Measurements from ENCODE around the gene SH3BP2. TPM values are rescaled to one million over a fixed set of nuclear protein-coding genes. Genes with fewer than 3 reads are reported as not detected.

SH3BP2 gene
- total RNA-seq, 1 donor = 23.3 TPM

DNA sequence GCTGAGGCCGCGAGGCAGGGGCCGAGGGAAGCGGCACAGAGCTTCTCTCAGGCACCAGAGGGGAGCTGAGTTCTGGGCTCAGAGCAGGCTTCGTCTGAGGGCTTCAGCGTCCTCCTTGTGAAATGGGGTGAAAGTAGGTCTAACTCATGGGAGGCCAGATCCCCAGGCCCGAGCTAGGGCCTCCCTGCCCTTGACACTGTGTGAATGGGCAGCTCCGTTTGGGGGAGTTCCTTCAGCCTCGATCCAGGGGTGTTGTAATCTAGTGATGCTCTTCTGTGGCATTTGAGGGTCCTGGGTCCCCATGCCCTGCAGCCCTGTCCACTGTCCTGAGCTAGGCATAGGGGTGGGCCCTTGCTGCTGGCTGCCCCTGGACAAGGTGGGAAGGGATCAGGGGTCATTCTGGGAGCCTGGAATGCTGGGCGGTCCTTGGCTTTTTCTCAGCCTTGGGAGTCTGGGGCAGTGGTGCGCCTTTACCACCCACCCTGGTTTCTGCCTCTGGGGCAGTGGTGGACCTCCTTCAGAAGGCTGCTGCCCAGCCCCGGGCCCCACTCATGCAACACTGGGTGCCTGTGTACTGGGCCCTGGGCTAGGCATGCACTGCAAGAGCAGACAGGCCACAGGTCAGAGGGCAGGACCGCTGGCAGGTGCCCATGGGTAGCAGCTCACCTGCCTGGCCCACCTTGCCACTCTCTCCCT, 4.1 kb downstream of the SH3BP2 start:
- no peak overlapping the region for H3K4me3 ChIP-seq (ENCODE audit: low read depth, low read length)
- DNase-seq (ENCODE audit: low read depth) = no peak
- TF ChIP-seq, protein P1, sequence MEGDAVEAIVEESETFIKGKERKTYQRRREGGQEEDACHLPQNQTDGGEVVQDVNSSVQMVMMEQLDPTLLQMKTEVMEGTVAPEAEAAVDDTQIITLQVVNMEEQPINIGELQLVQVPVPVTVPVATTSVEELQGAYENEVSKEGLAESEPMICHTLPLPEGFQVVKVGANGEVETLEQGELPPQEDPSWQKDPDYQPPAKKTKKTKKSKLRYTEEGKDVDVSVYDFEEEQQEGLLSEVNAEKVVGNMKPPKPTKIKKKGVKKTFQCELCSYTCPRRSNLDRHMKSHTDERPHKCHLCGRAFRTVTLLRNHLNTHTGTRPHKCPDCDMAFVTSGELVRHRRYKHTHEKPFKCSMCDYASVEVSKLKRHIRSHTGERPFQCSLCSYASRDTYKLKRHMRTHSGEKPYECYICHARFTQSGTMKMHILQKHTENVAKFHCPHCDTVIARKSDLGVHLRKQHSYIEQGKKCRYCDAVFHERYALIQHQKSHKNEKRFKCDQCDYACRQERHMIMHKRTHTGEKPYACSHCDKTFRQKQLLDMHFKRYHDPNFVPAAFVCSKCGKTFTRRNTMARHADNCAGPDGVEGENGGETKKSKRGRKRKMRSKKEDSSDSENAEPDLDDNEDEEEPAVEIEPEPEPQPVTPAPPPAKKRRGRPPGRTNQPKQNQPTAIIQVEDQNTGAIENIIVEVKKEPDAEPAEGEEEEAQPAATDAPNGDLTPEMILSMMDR (IDR thresholded peaks at IDR 0.05; ENCODE audit: insufficient read depth, low read depth, low read length) = no peak

DNA sequence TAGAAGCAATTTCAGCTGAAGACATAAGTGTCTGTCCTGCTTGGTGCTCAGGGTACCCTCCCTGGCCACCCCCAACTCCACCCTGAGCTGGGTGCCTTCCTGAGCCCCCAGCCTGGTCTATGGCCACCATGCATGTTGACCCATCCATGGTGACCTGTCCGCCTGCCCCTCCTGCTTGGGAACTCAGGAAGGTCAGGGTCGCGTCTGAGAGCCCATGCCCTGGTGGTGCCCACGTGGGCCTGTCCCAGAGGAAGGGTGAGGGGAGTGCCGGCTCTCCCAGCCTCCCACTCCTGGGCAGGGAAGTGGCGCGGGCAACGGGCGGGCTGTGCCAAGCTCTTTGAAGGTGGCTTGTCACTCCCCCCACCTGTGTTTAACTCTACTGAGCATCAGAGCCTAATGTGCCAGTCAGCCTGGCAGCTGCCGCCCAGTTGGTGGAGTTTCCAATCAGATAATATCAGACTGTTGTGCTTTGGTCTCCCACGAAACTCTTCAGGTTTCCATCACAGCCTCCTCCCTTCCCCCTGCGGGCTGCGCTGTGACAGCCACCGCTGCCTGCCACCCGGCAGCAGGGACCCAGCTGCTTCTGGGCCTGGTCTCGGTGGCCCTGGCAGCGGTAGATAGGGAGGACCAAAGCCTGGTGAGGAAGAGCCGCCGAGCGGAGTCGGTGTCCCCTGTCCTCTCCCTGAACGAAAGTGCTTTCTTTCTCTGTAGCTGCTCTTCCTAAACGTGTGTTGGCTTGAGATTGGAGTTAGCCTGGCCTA, 4.8 kb downstream of the SH3BP2 start:
- TF ChIP-seq, protein P1 (IDR thresholded peaks at IDR 0.05; ENCODE audit: insufficient read depth, low read depth, low read length) = no peak
- DNase-seq (ENCODE audit: low read depth) = no peak

DNA sequence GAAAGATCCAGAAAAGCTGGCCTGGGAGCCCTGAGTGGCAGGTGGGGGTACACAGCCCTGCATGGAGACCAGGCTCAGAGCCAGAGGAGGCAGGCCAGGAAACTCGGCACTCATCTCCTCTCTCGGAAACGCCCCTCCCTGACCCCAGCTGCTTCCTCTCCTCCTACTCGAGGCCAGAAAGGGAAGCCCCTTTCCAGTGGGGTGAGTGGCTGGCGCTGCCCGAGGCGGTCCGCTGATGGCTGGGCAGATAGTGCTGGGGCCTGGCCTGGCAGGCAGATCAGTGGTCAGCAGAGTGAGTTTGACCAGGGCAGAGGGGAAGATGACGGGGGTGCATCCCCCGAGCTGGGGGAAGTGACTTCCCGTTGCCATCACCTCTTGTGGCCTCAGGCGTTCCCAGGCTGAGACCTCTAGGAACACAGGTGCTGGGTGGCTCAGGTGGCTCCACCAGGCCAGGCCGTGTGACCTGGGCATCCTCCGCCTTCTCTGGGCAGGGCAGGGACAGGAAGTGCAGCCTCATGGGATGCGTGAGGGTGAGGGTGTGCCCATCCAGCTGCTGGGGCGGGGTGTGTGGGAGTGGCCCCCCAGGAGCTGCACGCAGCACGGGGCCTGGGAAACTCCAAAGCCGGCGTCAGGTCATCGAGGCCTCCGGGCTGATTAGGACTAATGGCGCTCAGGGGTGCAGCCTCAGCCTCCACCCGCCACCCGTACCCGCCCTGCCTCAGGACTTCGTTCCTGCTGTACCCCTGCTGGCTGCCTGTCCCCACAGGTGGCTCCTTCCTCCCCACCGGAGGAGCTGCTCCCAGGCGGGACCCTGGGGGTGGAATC, 5.7 kb downstream of the SH3BP2 start:
- H3K4me3 ChIP-seq (ENCODE audit: low read depth, low read length) = no peak overlapping the region
- TF ChIP-seq, protein P1 (IDR thresholded peaks at IDR 0.05; ENCODE audit: insufficient read depth, low read depth, low read length) = no peak
- peak; percentile 28 for DNase-seq (ENCODE audit: low read depth)

More for the DNA sequence above, 4.8 kb downstream of the SH3BP2 start:
- H3K4me3 ChIP-seq (ENCODE audit: low read depth, low read length) = no peak overlapping the region

DNA sequence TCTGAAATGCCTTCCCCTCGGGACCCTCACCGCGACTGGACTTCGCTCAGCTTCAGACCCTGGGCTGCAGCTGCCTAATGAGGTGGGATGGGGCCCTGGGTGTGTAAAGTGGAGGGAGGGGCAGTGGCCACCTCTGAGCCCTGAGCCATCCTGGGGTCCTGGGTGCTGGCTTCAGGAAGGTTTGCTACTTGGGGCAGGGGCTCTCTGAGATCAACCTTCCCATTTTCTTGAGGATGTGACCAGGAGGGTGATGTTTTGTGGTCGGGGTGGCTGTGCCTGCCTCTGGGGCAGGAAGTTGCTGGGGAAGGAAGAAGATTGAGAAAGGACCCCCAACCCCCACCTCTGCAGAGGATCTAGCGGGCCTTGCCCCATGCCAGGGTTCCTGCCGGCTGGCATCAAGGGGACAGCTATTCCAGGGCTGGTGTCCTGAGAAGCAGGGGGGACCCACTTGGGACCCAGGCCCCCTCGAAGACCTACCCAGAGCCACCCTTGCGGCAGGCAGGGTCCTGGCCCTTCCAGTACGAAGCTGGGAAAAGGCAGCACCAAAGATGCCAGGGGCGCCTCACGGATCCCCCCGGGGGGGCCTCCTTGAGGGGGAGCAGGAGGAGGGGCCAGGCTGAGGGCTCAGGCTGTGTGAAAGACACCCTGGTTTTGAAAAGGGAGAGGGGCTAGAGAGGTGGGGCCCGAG, 6.5 kb downstream of the SH3BP2 start:
- no peak for DNase-seq (ENCODE audit: low read depth)
- TF ChIP-seq, protein P1 (IDR thresholded peaks at IDR 0.05; ENCODE audit: insufficient read depth, low read depth, low read length) = no peak
- no peak overlapping the region for H3K4me3 ChIP-seq (ENCODE audit: low read depth, low read length)

DNA sequence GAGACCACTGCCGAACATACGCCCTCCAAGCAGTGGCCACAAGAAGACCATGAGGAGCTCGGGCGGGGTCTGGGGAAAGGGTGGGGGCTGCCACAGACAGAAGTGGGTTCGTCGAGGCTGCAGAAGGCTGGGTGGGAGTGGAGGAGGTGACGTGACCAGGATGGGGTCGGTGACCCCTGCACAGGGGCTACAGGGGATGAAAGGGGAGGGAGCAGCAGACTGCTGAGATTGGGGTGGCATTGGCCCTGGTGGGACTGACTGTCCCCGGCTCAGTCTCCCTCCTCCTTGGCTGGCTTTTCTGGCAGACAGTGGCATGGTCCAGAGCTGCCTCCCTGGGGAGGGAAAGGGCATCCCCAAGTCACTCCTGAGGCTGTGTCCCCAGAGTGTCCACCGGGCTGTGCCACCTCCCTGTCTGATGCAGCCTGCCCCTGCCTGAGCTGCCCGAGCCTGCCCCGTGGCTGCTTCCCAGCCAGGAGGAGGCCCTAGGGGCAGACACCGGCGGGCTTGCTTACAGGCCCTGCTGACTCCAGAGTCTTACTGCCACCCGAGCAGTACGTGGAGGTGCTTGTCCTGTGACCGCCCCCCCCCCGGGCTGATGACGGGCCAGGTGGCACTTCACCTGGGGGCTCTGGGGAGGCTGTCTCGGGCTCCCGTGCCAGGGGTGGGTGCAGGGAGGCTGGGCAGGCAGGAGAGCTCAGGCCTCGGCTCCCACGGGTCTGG, 7.2 kb downstream of the SH3BP2 start:
- no peak for DNase-seq (ENCODE audit: low read depth)
- no peak overlapping the region for H3K4me3 ChIP-seq (ENCODE audit: low read depth, low read length)
- TF ChIP-seq, protein P1 (IDR thresholded peaks at IDR 0.05; ENCODE audit: insufficient read depth, low read depth, low read length) = no peak

Measured in fibroblast of villous mesenchyme (primary cell).